ENCODE data around the gene SLC25A28. TPM values are rescaled to one million over a fixed set of nuclear protein-coding genes. Genes with fewer than 3 reads are reported as not detected.

Gene SLC25A28
- total RNA-seq, 2 donors from 2014 or later: 16.0 to 50.6 TPM

DNA sequence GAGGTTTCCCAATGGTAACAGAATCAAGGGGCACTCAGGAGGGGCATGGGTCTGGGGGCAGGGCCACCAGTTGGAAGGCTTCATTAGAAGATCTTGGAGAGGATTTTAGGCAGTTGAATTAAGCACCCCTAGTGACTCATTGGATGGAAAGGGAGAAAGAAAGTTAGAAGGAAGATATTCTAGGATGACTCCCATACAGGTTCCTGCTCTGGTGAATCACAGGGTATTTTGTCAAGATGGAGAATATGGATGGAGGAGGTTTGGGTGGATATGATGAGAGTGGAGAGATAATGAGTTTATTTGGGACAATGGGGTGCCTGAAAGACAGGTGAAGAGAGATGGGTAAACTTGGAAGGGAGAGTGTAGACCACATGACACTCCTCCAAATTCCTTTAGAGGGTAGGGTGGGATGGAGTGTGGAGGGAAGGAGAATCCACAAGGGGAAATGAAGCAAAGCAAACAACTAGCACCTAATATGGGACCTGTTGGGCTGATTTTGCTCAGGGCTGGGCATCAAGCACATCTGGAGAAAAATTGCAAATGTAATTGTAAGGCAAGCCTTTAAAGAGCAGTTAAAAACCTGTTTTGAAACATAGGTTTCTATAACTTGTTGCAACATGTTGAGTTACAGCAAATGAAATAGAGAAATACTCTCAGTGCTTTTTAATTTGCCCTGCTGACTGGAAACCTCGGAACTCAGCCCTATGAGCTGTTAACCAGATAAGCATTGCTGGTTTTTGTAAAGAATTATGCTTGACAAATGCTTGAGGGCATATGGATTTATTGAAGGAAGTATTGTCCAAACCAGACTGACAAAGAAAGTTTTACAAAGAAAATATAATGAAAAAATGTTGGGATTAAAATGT lies 36.2 kb upstream of the SLC25A28 start:
- intact Hi-C loops (cut with DNase I): no loop called here

DNA sequence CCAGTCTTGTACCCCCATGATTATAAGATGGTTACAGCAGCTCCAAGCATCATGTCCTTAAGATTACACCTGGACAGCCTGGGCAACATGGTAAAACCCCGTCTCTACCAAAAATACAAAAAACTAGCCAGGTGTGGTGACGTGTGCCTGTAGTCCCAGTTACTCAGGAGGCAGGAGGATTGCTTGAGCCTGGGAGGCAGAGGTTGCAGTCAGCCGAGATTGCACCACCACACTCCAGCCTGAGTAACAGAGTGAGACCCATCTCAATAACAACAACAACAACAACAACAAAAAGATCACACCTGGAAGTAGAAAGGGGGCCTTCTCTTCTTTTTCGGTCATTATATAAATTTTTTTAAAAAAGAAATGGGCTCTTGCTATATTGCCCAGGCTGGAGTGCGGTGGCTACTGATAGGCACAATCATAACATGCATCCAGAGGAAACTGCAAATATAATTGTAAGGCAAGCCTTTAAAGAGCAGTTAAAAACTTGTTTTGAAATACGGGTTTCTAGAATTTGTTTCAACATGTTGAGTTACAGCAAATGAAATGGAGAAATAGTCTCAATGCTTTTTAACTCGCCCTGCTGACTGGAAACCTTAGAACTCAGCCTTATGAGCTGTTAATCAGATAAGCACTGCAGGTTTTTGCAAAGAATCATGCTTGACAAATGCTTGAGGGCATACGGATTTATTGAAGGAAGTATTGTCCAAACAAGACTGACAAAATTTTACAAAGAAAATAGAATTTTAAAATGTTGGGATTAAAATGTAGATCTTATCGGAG lies 34.3 kb upstream of the SLC25A28 start:
- Histone ChIP-seq H3K4me1 (replicated peaks) (no peaks in the 10 kb centered on the region), H3K36me3 (no peaks in the 10 kb centered on the region), H3K4me3 (no peak overlapping the region), H3K27ac (peak overlapping the region in 1 of 2 donors; percentile 21), H3K27me3 (replicated peaks; ENCODE audit: insufficient read depth) (no peaks in the 10 kb centered on the region), H3K9me3 (no peaks in the 10 kb centered on the region)
- 56% methylated on average over 9 of the region's 9 CpGs for WGBS
- DNase-seq (ENCODE audit: low spot score): peak; percentile 49
- intact Hi-C loops (cut with DNase I): no loop called here
- TF ChIP-seq POLR2A (IDR thresholded peaks at IDR 0.05): no peak
- TF ChIP-seq, protein P1, sequence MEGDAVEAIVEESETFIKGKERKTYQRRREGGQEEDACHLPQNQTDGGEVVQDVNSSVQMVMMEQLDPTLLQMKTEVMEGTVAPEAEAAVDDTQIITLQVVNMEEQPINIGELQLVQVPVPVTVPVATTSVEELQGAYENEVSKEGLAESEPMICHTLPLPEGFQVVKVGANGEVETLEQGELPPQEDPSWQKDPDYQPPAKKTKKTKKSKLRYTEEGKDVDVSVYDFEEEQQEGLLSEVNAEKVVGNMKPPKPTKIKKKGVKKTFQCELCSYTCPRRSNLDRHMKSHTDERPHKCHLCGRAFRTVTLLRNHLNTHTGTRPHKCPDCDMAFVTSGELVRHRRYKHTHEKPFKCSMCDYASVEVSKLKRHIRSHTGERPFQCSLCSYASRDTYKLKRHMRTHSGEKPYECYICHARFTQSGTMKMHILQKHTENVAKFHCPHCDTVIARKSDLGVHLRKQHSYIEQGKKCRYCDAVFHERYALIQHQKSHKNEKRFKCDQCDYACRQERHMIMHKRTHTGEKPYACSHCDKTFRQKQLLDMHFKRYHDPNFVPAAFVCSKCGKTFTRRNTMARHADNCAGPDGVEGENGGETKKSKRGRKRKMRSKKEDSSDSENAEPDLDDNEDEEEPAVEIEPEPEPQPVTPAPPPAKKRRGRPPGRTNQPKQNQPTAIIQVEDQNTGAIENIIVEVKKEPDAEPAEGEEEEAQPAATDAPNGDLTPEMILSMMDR (IDR thresholded peaks at IDR 0.05): no peak
- TF ChIP-seq POLR2AphosphoS5 (IDR thresholded peaks at IDR 0.05): peak; percentile 73

More for the DNA sequence above, 36.2 kb upstream of the SLC25A28 start:
- Histone ChIP-seq H3K27me3 (replicated peaks; ENCODE audit: insufficient read depth) (no peaks in the 10 kb centered on the region), H3K4me3 (no peak overlapping the region), H3K4me1 (replicated peaks) (no peaks in the 10 kb centered on the region), H3K9me3 (no peaks in the 10 kb centered on the region), H3K27ac (peak overlapping the region; percentile 32 to 41), H3K36me3 (no peaks in the 10 kb centered on the region)
- WGBS: 0% methylated on average over 1 of the region's 1 CpG
- TF ChIP-seq, protein P1 (IDR thresholded peaks at IDR 0.05): no peak
- TF ChIP-seq POLR2AphosphoS5 (IDR thresholded peaks at IDR 0.05): peak; percentile 47
- peak; percentile 5 for DNase-seq (ENCODE audit: low spot score)

DNA sequence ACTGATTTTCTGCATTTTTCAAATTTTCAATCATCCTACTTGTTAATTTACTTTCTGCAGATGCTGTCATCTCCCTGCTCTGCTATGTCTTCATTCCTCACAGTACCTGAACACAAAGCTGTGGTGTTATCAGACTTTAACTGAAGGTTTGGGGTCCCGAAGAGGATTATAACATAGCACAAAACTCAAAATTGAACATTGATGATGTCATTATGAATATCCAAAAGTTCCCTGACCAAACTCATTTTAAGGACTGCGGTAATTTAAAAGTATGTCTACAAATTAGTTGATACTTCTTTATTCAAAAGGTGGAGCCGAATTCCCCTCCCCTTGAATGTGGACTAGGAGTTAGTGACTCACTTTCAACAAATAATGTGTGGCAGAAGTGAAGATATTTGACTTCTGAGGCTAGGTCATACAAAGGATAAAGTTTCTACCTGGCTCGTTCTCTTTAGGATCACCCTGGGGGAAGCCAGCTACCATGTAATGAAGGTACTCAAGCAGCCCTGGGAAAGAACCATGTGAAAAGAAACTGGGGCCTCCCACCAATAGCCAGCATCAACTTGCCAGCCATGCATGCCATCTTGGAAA lies 32.7 kb upstream of the SLC25A28 start:
- intact Hi-C loops (cut with DNase I): no loop called here
- no peak overlapping the region for H3K27ac ChIP-seq
- no peaks in the 10 kb centered on the region for H3K27me3 ChIP-seq (replicated peaks; ENCODE audit: insufficient read depth)
- H3K4me1 ChIP-seq (replicated peaks): no peaks in the 10 kb centered on the region
- H3K4me3 ChIP-seq: no peak overlapping the region
- no peak for DNase-seq (ENCODE audit: low spot score)
- H3K36me3 ChIP-seq: no peaks in the 10 kb centered on the region
- 83% methylated on average over 4 of the region's 4 CpGs for WGBS
- TF ChIP-seq POLR2AphosphoS5 (IDR thresholded peaks at IDR 0.05): no peak
- TF ChIP-seq POLR2A (IDR thresholded peaks at IDR 0.05): no peak
- TF ChIP-seq, protein P1 (IDR thresholded peaks at IDR 0.05): no peak
- no peaks in the 10 kb centered on the region for H3K9me3 ChIP-seq

DNA sequence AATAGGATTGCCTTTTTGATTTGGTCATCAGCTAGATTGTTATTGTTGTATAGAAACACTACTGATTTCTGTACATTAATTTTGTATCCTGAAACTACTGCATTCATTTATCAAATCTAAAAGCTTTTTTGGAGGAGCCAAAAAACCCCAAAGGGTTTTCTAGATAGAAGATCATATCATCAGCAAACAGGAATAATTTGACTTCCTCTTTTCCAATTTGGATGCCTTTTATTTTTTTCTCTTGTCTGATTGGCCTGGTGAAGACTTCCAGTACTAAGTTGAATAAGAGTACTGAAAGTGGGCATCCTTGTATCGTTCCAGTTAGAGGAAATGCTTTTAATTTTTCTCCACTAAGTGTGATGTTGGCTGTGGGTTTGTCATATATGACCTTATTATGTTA lies 28.5 kb upstream of the SLC25A28 start:
- 0% methylated on average over 1 of the region's 1 CpG for WGBS
- TF ChIP-seq, protein P1 (IDR thresholded peaks at IDR 0.05): no peak
- TF ChIP-seq POLR2A (IDR thresholded peaks at IDR 0.05): no peak
- TF ChIP-seq POLR2AphosphoS5 (IDR thresholded peaks at IDR 0.05): no peak
- no peaks in the 10 kb centered on the region for H3K27me3 ChIP-seq (replicated peaks; ENCODE audit: insufficient read depth)

More for the DNA sequence above, 28.5 kb upstream of the SLC25A28 start:
- no peak for DNase-seq (ENCODE audit: low spot score)
- no peaks in the 10 kb centered on the region for H3K36me3 ChIP-seq
- no peak overlapping the region for H3K27ac ChIP-seq
- H3K9me3 ChIP-seq: no peaks in the 10 kb centered on the region
- no peaks in the 10 kb centered on the region for H3K4me1 ChIP-seq (replicated peaks)
- intact Hi-C loops (cut with DNase I): no loop called here
- no peak overlapping the region for H3K4me3 ChIP-seq

All from prostate gland (tissue), 2 donors.